WI38 (cell line): ENCODE measurements around the gene LASP1NB.
"Not testable (repeated sequence)": the region's sequence is repeated elsewhere in the genome, so short reads cannot be mapped to it uniquely, and the experiment has no call there.

Experiments used
- H3K4me3 ChIP-seq: 2 replicates; pipeline ENCODE4 v1.5.1; 2011; ENCODE audit warnings: low read depth, mild to moderate bottlenecking, control low read depth, low read length
- TF ChIP-seq, protein P1 (sequence below): IDR thresholded peaks from 2 replicates; pipeline ENCODE4 v1.5.1; 2012; ENCODE audit warnings: low read depth, mild to moderate bottlenecking, control low read depth, low read length

The LASP1NB gene

DNA sequence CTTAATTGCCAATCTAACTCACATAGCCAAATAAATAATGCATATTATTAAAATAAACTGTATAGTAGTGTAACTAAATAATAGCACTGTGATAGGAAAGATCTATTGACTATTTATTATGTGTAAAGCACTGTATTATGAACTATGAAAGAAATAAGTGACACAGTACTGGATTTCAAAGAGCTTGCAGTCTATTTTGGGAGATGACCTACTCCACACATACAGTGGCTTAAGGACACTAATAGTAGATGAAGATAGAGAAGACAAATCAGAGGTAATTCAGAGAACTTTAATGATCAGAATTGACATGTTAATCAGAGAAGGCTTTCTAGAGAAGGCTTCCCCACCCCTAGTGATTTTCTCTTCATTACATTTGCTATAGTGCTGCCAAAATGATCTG lies 14.6 kb downstream of the LASP1NB start:
- no peak overlapping the region for H3K4me3 ChIP-seq

DNA sequence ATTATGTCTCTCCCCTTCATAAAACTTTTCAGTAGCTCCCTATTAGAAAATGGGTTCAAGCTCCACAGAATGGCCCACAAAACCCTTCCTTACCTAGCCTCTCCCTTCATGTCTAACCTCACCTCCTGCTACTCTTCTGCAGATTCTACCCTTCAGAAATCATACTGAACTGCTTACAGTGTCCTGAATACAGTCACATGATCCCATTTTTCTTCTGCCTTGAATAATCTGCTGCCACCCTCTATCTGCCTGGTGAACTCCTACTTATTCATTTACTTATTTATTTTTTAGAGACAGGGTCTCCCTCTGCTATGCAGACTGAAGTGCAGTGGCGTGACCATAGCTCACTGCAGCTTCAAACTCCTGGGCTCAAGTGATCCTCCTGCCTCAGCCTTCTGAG lies 15.0 kb downstream of the LASP1NB start:
- TF ChIP-seq, protein P1, sequence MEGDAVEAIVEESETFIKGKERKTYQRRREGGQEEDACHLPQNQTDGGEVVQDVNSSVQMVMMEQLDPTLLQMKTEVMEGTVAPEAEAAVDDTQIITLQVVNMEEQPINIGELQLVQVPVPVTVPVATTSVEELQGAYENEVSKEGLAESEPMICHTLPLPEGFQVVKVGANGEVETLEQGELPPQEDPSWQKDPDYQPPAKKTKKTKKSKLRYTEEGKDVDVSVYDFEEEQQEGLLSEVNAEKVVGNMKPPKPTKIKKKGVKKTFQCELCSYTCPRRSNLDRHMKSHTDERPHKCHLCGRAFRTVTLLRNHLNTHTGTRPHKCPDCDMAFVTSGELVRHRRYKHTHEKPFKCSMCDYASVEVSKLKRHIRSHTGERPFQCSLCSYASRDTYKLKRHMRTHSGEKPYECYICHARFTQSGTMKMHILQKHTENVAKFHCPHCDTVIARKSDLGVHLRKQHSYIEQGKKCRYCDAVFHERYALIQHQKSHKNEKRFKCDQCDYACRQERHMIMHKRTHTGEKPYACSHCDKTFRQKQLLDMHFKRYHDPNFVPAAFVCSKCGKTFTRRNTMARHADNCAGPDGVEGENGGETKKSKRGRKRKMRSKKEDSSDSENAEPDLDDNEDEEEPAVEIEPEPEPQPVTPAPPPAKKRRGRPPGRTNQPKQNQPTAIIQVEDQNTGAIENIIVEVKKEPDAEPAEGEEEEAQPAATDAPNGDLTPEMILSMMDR: no peak

More for the DNA sequence above, 14.6 kb downstream of the LASP1NB start:
- TF ChIP-seq, protein P1: no peak

DNA sequence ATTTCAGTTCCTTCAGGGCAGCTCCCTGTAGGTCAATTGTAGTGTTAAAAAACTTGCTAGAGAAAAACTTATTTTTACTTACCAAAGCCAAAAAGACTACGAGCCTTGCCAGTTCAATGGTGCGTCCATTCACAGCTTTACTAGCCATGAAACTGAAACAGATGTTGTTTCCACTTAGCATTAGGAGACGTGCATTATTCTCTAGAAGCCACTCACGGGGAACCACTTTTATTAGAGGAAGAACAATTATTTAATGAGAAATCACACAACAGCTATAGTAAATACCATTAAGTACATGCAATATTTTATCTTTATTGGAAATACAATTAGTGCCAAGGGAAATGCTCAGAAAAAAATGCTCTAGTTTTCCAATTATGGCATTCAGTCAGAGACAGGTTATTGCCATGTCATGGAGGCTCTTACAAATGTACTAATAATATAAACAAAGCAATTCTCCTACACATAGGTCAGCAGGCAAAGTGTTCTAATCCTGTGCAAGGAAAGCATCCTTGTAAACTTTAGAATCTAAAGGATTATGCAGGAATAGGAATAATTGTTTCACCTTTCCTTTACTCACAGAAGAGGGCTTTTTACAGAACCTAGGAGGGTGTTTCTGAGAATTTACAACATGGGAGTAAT lies 17.4 kb downstream of the LASP1NB start:
- no peak overlapping the region for H3K4me3 ChIP-seq
- TF ChIP-seq, protein P1: no peak

More for the DNA sequence above, 15.0 kb downstream of the LASP1NB start:
- no peak overlapping the region for H3K4me3 ChIP-seq

DNA sequence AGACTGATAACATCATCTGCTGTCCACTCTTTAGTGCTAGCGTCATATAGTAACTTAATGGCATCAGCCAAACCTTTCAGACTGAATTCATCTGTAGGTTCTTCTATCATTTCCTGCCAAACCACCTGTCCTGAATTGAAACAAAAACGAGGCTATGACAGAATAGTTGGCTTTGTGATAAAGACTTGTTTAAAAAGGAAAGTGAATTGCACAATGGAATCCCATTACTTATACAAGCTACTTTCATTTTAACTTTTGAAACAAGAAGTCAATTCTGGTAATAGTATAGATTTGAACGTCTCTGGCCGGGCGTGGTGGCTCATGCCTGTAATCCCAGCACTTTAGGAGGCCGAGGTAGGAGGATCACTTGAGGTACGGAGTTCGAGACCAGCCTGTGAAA lies 18.2 kb downstream of the LASP1NB start:
- TF ChIP-seq, protein P1: no peak
- no peak overlapping the region for H3K4me3 ChIP-seq

DNA sequence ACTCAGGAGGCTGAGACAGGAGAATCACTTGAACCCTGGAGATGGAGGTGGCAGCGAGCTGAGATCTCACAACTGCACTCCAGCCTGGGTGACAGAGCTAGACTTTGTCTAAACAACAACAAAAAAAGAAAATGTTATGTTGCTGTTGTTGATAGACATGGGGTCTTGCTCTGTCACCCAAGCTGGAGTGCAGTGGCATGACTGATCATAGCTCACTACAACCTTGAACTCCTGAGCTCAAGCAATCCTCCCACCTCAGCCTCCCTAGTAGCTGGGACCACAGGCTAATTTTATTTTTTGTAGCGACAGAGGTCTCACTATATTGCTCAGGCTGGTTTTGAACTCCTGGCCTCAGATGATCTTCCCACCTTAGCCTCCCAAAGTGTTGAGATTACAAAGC lies 21.8 kb downstream of the LASP1NB start:
- no peak overlapping the region for H3K4me3 ChIP-seq
- TF ChIP-seq, protein P1: no peak

DNA sequence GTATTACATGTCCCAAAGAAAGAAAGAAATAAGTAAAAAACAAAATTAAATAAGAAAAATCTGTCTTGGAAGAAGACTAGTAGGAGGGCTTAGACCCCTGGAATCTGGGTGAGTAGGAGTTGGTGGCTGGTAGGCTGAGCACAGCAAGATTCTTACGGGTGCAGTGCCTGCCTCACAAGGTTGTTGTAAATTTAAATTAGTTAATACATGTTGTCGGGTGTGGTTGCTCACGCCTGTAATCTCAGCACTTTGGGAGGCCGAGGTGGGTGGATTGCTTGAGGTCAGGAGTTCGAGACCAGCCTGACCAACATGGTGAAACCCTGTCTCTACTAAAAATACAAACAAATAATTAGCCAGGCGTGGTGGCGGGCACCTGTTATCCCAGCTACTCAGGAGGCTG lies 28.4 kb downstream of the LASP1NB start:
- not testable (repeated sequence) for H3K4me3 ChIP-seq

DNA sequence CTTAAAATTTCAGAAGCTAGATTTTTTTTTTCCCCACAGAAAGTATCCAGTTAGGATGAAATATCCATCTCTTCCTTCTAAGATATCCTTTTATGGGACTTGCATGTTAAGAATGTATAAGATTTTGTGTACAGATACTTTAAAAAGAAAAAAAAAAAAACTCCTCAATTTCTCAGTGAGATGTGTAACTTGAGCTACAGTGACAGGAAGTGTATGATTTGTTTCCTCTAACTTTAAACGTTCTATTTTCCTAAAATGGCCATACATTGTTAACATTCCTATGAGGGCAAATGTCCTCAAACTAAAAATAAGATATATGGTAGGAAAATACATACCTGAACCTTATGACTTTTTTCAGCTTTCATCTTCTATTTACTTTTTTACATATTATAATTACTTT lies 32.9 kb downstream of the LASP1NB start:
- TF ChIP-seq, protein P1: no peak
- H3K4me3 ChIP-seq: no peak overlapping the region

DNA sequence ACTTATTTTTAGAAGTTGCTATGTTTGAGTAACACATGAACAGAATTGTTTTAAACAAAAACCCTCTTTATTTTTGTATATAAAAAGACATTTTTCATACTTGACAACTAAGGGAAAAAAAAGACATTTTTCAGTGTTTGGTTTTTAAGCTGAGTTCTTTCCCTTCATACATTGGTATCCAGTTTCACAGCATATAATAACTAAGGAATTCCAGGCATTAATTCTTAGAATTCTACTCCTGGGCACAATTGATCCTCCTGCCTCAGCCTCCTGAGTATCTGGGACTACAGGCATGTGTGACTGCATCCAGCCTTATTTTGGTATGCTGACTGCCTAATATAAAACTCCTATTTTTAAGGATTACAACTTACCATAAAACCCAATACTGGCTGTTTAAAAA lies 33.3 kb downstream of the LASP1NB start:
- no peak overlapping the region for H3K4me3 ChIP-seq
- TF ChIP-seq, protein P1: no peak
